ENCODE measurements around the gene CIAO3. TPM values are rescaled to one million over a fixed set of nuclear protein-coding genes. Genes with fewer than 3 reads are reported as not detected.
A peak's percentile ranks its signal among the peaks of the same experiment; 100 is the strongest.

CIAO3 gene
- total RNA-seq, 6 donors from 2014 or later, result 27.8 to 96.4 (median 33.1) TPM

GRCh38 chr16:741986-742629 is 1.3 kb upstream of the CIAO3 start:
- TF ChIP-seq, protein P1, sequence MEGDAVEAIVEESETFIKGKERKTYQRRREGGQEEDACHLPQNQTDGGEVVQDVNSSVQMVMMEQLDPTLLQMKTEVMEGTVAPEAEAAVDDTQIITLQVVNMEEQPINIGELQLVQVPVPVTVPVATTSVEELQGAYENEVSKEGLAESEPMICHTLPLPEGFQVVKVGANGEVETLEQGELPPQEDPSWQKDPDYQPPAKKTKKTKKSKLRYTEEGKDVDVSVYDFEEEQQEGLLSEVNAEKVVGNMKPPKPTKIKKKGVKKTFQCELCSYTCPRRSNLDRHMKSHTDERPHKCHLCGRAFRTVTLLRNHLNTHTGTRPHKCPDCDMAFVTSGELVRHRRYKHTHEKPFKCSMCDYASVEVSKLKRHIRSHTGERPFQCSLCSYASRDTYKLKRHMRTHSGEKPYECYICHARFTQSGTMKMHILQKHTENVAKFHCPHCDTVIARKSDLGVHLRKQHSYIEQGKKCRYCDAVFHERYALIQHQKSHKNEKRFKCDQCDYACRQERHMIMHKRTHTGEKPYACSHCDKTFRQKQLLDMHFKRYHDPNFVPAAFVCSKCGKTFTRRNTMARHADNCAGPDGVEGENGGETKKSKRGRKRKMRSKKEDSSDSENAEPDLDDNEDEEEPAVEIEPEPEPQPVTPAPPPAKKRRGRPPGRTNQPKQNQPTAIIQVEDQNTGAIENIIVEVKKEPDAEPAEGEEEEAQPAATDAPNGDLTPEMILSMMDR (IDR thresholded peaks at IDR 0.05), result no peak
- TF ChIP-seq POLR2A (IDR thresholded peaks at IDR 0.05) (no peak), POLR2AphosphoS5 (IDR thresholded peaks at IDR 0.05) (no peak), EP300 (IDR thresholded peaks at IDR 0.05) (no peak)
- ATAC-seq (ENCODE audit: low FRiP score in 2 of 2) (no peak), DNase-seq (peak in 1 of 2 donors; percentile 74)
- Histone ChIP-seq H3K36me3 (peaks cover 0 to 14% (median 6%) of the 10 kb centered on the region in 4 donors), H3K9me3 (no peaks in the 10 kb centered on the region), H3K27me3 (no peaks in the 10 kb centered on the region), H3K27ac (no peak overlapping the region), H3K4me1 (peaks cover 13 to 17% (median 13%) of the 10 kb centered on the region in 4 donors), H3K4me3 (no peak overlapping the region)
- 89 to 90% methylated on average over 11 to 14 of the region's 15 CpGs for WGBS, 2 donors

DNA sequence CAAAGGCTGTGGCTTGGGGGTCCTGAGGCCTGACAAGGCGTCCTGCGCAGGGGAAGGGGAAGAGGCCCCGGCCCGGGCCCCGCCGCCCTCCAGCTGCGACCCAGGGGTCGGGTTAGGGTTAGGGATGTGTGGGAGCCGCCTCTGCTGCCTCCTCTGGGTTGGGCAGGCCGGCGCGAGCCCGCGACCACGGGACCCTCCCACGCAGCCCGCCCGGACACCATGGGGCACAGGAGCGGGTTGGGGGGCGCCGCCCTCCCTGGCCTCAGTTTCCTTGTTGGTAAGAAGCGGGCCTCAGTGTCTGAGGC is 386 bp downstream of the CIAO3 start:
- ATAC-seq (ENCODE audit: low FRiP score in 2 of 2) (peak in 1 of 2 donors; percentile 25), DNase-seq (peak in 1 of 2 donors; percentile 88)
- no peak for TF ChIP-seq POLR2AphosphoS5 (IDR thresholded peaks at IDR 0.05)
- H3K9me3 ChIP-seq, result no peaks in the 10 kb centered on the region
- H3K4me3 ChIP-seq, result peak overlapping the region; percentile 72 to 99 (median 88)
- peaks cover 0 to 31% (median 21%) of the 10 kb centered on the region in 4 donors for H3K36me3 ChIP-seq
- H3K27ac ChIP-seq, result peak overlapping the region; percentile 8 to 82 (median 66)
- H3K4me1 ChIP-seq, result peaks cover 13 to 17% (median 13%) of the 10 kb centered on the region in 4 donors
- WGBS, 2 donors, result 0% methylated on average over 13 of the region's 22 CpGs; no CpG with 5 or more reads in 1 of the 2 donors
- H3K27me3 ChIP-seq, result no peaks in the 10 kb centered on the region

GRCh38 chr16:739560-740458 is 988 bp downstream of the CIAO3 start:
- Histone ChIP-seq H3K4me3 (peak overlapping the region; percentile 72 to 99 (median 88)), H3K27me3 (no peaks in the 10 kb centered on the region), H3K27ac (peak overlapping the region in 2 of 4 donors; percentile 8 to 82), H3K9me3 (no peaks in the 10 kb centered on the region), H3K36me3 (peaks cover 0 to 37% (median 24%) of the 10 kb centered on the region in 4 donors), H3K4me1 (peaks cover 13 to 17% (median 13%) of the 10 kb centered on the region in 4 donors)
- DNase-seq (peak in 1 of 2 donors; percentile 1), ATAC-seq (ENCODE audit: low FRiP score in 2 of 2) (no peak)
- TF ChIP-seq POLR2AphosphoS5 (IDR thresholded peaks at IDR 0.05), result no peak
- WGBS, 2 donors, result 51 to 78% methylated on average over 20 to 37 of the region's 38 CpGs

DNA sequence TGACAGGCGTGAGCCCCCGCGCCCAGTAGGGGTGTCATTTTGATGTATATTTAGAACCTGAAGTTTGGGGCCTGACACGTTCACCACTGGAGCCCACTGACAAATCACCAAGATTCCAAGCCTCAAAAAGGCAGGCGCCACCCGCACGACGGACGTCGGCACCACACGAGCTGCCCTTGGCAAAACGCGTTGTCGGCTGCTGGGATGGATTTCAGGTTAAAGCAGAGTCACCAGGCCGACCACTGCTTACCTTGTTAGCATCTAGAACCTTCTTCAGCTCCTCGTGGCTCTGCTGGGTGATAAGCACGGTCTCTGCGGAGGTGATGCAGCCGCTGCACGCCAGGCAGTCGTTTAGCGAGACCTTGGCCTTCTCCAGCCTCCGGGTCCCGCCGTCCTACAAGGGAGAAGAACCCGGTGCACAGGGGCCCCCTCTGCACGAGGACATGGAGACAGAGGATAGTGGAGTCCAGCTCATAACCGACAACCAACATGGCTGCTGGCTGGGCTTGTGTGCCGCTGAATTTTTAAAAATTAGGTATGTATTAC is 3.8 kb downstream of the CIAO3 start:
- Histone ChIP-seq H3K27ac (no peak overlapping the region), H3K27me3 (no peaks in the 10 kb centered on the region), H3K4me3 (no peak overlapping the region), H3K4me1 (peaks cover 13 to 17% (median 13%) of the 10 kb centered on the region in 4 donors), H3K36me3 (peaks cover 2 to 64% (median 42%) of the 10 kb centered on the region in 4 donors), H3K9me3 (no peaks in the 10 kb centered on the region)
- TF ChIP-seq POLR2AphosphoS5 (IDR thresholded peaks at IDR 0.05) (no peak), POLR2A (IDR thresholded peaks at IDR 0.05) (no peak), EP300 (IDR thresholded peaks at IDR 0.05) (no peak)
- TF ChIP-seq, protein P1 (IDR thresholded peaks at IDR 0.05), result no peak
- WGBS, 2 donors, result 95 to 97% methylated on average over 27 to 29 of the region's 29 CpGs
- DNase-seq (peak in 1 of 2 donors; percentile 67), ATAC-seq (ENCODE audit: low FRiP score in 2 of 2) (no peak)

DNA sequence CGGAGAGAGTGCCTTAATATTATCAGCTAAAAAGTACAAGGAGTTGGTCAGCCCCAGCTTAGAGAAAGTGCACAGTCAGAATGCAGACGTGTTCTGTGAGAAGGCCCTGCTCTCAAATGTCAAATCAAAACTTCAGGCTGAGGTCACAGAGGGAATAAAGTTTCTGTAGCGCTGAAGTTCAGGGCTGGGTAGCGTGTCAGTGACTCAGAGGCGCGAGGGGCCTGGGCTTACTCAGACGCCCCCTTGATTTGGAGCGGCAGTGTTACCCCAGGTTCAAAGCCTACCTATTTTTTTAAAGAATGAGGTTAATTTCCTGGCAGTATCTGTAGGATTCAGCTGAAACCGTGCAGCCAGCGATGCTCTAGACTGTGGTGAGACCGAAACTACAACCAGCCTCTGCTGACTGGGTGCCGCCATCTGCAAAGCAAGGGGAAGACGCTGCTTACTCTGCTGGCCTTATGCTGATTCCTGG is 4.8 kb downstream of the CIAO3 start:
- WGBS, 2 donors, result 86 to 89% methylated on average over 13 of the region's 13 CpGs
- TF ChIP-seq EP300 (IDR thresholded peaks at IDR 0.05), result no peak
- TF ChIP-seq POLR2A (IDR thresholded peaks at IDR 0.05), result no peak
- TF ChIP-seq POLR2AphosphoS5 (IDR thresholded peaks at IDR 0.05), result no peak
- TF ChIP-seq, protein P1 (IDR thresholded peaks at IDR 0.05), result no peak
- no peak overlapping the region for H3K4me3 ChIP-seq
- H3K27me3 ChIP-seq, result no peaks in the 10 kb centered on the region
- H3K4me1 ChIP-seq, result peaks cover 8 to 11% (median 10%) of the 10 kb centered on the region in 4 donors
- ATAC-seq (ENCODE audit: low FRiP score in 2 of 2) (no peak), DNase-seq (no peak)
- H3K36me3 ChIP-seq, result peaks cover 2 to 72% (median 43%) of the 10 kb centered on the region in 4 donors
- H3K9me3 ChIP-seq, result no peaks in the 10 kb centered on the region
- no peak overlapping the region for H3K27ac ChIP-seq

Data from upper lobe of left lung (tissue), 6 donors.